ENCODE measurements around the gene CCDC174. TPM values are rescaled to one million over a fixed set of nuclear protein-coding genes. Genes with fewer than 3 reads are reported as not detected.

Gene CCDC174
- total RNA-seq, 1 experiment from 2014 or later, result 16.0 TPM

DNA sequence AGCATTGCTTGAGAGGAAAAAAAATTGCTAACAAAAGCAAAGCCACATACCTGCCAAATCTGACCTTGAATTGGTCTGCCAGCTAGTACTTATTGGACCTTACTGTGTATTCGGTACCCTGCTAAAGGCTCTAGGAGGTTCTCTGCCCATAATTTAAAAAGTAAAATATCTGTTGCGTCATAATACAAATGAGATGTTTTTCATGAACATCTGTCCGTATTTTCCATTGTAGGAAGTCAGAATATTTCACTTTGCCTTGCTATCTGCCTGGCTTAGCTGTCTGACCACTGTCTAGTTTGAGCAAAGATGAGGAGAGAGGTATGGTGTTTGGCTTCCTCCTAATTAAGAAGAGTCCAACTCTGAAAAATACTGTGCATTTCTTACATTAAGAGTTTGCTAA is 12.6 kb downstream of the CCDC174 start:
- ChIA-PET CTCF (interaction anchor here (1.0 kb wide), 1 partner anchor 9 kb away, joined by 3 read pairs; no protein-coding TSS in a partner anchor), POLR2A (no interaction called here)
- Mint-ChIP-seq H3K27ac (no peak overlapping the region), H3K4me1 (no peaks in the 10 kb centered on the region), H3K27me3 (ENCODE audit: low read depth) (no peaks in the 10 kb centered on the region), H3K4me3 (no peak overlapping the region), H3K9me3 (no peaks in the 10 kb centered on the region), H3K36me3 (peaks cover 83% of the 10 kb centered on the region)
- DNase-seq (ENCODE audit: low spot score) (no peak), ATAC-seq (no peak)
- no peak for TF ChIP-seq NFATC4 (CRISPR knock-in tag; IDR thresholded peaks at IDR 0.05)
- no peak for TF ChIP-seq ESRRA (CRISPR knock-in tag; IDR thresholded peaks at IDR 0.05; ENCODE audit: borderline replicate concordance)
- TF ChIP-seq, protein P1, sequence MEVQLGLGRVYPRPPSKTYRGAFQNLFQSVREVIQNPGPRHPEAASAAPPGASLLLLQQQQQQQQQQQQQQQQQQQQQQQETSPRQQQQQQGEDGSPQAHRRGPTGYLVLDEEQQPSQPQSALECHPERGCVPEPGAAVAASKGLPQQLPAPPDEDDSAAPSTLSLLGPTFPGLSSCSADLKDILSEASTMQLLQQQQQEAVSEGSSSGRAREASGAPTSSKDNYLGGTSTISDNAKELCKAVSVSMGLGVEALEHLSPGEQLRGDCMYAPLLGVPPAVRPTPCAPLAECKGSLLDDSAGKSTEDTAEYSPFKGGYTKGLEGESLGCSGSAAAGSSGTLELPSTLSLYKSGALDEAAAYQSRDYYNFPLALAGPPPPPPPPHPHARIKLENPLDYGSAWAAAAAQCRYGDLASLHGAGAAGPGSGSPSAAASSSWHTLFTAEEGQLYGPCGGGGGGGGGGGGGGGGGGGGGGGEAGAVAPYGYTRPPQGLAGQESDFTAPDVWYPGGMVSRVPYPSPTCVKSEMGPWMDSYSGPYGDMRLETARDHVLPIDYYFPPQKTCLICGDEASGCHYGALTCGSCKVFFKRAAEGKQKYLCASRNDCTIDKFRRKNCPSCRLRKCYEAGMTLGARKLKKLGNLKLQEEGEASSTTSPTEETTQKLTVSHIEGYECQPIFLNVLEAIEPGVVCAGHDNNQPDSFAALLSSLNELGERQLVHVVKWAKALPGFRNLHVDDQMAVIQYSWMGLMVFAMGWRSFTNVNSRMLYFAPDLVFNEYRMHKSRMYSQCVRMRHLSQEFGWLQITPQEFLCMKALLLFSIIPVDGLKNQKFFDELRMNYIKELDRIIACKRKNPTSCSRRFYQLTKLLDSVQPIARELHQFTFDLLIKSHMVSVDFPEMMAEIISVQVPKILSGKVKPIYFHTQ (CRISPR knock-in tag; IDR thresholded peaks at IDR 0.05), result no peak
- TF ChIP-seq GABPB1 (CRISPR knock-in tag; IDR thresholded peaks at IDR 0.05), result no peak
- no peak for TF ChIP-seq ATF2 (CRISPR knock-in tag; IDR thresholded peaks at IDR 0.05; ENCODE audit: borderline replicate concordance, low read depth)
- TF ChIP-seq ATF1 (CRISPR knock-in tag; IDR thresholded peaks at IDR 0.05), result no peak
- TF ChIP-seq, protein P2, sequence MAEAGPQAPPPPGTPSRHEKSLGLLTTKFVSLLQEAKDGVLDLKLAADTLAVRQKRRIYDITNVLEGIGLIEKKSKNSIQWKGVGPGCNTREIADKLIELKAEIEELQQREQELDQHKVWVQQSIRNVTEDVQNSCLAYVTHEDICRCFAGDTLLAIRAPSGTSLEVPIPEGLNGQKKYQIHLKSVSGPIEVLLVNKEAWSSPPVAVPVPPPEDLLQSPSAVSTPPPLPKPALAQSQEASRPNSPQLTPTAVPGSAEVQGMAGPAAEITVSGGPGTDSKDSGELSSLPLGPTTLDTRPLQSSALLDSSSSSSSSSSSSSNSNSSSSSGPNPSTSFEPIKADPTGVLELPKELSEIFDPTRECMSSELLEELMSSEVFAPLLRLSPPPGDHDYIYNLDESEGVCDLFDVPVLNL (CRISPR knock-in tag; IDR thresholded peaks at IDR 0.05; ENCODE audit: borderline replicate concordance, low read depth), result no peak
- TF ChIP-seq GRHL2 (CRISPR knock-in tag; IDR thresholded peaks at IDR 0.05; ENCODE audit: insufficient replicate concordance, severe bottlenecking), result no peak
- no peak for TF ChIP-seq ZNF416 (CRISPR knock-in tag; IDR thresholded peaks at IDR 0.05)
- no peak for TF ChIP-seq ZNF138 (CRISPR knock-in tag; conservative IDR thresholded peaks at IDR 0.05)
- TF ChIP-seq, protein P3, sequence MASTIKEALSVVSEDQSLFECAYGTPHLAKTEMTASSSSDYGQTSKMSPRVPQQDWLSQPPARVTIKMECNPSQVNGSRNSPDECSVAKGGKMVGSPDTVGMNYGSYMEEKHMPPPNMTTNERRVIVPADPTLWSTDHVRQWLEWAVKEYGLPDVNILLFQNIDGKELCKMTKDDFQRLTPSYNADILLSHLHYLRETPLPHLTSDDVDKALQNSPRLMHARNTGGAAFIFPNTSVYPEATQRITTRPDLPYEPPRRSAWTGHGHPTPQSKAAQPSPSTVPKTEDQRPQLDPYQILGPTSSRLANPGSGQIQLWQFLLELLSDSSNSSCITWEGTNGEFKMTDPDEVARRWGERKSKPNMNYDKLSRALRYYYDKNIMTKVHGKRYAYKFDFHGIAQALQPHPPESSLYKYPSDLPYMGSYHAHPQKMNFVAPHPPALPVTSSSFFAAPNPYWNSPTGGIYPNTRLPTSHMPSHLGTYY (CRISPR knock-in tag; IDR thresholded peaks at IDR 0.05), result no peak
- no peak for TF ChIP-seq IRF2 (CRISPR knock-in tag; IDR thresholded peaks at IDR 0.05; ENCODE audit: borderline replicate concordance, low read depth)

DNA sequence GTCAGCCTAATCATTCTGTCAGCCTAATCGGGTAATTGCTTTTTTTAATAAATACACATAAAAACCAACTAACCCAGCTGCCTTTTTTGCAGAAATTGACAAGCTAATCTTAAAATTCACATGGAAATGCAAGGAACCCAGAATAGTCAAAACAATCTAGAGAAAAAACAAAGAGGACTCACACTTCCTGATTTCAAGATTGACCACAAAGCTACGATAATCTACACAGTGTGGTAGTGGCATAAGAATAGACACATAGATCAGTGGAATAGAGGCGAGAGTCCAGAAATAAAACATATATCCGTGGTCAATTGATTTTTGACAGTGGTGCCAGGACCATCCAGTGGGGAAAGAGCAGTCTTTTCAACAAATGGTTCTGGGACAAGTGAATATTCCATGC is 21.0 kb downstream of the CCDC174 start:
- H3K36me3 Mint-ChIP-seq, result peaks cover 38% of the 10 kb centered on the region
- POLR2A ChIA-PET, result interaction anchor here (0.6 to 0.7 kb wide), 3 partner anchors 89 to 376 kb away, joined by 4 to 6 read pairs (median 4); no protein-coding TSS in a partner anchor
- ATAC-seq (no peak), DNase-seq (ENCODE audit: low spot score) (no peak)
- no peak overlapping the region for H3K4me3 Mint-ChIP-seq
- H3K4me1 Mint-ChIP-seq, result no peaks in the 10 kb centered on the region
- H3K27ac Mint-ChIP-seq, result no peak overlapping the region
- TF ChIP-seq ZNF121 (CRISPR knock-in tag; IDR thresholded peaks at IDR 0.05), result no peak
- TF ChIP-seq, protein P4, sequence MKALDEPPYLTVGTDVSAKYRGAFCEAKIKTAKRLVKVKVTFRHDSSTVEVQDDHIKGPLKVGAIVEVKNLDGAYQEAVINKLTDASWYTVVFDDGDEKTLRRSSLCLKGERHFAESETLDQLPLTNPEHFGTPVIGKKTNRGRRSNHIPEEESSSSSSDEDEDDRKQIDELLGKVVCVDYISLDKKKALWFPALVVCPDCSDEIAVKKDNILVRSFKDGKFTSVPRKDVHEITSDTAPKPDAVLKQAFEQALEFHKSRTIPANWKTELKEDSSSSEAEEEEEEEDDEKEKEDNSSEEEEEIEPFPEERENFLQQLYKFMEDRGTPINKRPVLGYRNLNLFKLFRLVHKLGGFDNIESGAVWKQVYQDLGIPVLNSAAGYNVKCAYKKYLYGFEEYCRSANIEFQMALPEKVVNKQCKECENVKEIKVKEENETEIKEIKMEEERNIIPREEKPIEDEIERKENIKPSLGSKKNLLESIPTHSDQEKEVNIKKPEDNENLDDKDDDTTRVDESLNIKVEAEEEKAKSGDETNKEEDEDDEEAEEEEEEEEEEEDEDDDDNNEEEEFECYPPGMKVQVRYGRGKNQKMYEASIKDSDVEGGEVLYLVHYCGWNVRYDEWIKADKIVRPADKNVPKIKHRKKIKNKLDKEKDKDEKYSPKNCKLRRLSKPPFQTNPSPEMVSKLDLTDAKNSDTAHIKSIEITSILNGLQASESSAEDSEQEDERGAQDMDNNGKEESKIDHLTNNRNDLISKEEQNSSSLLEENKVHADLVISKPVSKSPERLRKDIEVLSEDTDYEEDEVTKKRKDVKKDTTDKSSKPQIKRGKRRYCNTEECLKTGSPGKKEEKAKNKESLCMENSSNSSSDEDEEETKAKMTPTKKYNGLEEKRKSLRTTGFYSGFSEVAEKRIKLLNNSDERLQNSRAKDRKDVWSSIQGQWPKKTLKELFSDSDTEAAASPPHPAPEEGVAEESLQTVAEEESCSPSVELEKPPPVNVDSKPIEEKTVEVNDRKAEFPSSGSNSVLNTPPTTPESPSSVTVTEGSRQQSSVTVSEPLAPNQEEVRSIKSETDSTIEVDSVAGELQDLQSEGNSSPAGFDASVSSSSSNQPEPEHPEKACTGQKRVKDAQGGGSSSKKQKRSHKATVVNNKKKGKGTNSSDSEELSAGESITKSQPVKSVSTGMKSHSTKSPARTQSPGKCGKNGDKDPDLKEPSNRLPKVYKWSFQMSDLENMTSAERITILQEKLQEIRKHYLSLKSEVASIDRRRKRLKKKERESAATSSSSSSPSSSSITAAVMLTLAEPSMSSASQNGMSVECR (CRISPR knock-in tag; IDR thresholded peaks at IDR 0.05; ENCODE audit: borderline replicate concordance), result no peak
- CTCF ChIA-PET, result interaction anchor here (0.7 to 5.8 kb wide), 10 partner anchors 8 to 274 kb away, joined by 3 to 59 read pairs (median 8); no protein-coding TSS in a partner anchor
- no peaks in the 10 kb centered on the region for H3K9me3 Mint-ChIP-seq
- no peaks in the 10 kb centered on the region for H3K27me3 Mint-ChIP-seq (ENCODE audit: low read depth)
